Astrocyte of the hippocampus (primary cell): Measurements from ENCODE around the gene SEMA4G.

Experiments
- DNase-seq: peaks from one replicate; pipeline ENCODE4 v3.0.0; 2011; ENCODE audit warnings: low read depth, low spot score

SEMA4G gene

DNA sequence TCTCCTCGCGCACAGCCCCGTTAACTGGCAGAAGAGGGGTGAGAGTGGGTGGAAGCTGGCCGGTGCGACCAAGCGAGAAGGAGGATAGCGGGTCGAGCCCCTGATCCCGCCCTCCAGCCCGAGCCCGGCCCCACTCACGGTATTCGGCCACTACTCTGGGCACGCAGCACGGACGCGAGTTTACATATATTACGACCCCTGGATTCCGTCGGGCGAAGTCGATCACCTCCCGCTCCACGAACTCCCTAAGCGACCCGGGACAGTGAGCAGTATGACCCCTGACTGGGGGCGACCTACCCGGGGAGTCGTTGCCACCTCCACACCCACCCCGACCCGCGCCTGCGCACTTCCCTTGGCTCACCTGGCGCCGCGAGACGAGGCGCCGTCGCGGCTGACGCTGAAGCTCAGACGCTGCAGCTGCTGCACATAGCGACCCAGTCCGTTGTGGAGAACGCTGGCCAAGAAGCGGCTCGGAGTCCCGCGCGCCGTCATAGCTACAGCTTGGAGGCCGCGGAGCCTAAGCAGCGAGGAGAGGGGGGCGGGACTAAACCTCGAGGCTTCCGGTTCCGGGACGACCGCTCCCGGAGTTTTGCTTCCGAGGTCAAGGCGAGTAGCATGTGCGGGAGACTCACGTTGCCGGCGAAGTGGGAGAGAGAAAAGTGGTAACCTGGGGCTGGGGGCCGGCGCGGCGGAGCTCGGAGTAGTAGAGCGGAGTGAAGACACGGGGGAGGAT is 17.8 kb downstream of the SEMA4G start, which contains the start of the genes MRPL43 and TWNK:
MRPL43 (minus strand) TSS at position 546 of the 733 bp plus-strand sequence; CDS start at position 492, 54 bp downstream.
TWNK (plus strand) TSS at position 592 of the 733 bp plus-strand sequence. CDS start 668 bp downstream, outside the sequence.
- DNase-seq = peak; percentile 87

DNA sequence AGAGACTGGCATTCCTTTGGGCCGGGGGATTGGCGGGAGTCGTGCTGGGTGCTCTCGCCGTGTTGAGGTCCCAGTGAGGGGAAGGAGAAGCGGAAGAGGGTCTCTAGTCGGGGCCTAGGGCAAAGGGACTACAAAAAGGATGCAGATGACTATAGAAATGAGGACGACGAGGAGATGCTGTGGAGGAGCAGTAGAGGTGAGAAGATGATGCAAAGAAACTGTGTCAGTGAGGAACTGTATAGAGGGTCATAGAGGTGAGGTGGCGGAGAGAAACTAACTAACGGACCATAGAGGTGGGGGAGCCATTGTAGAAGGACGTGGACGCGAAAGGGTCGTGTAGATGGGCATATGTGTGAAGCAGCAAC is 18.4 kb downstream of the SEMA4G start:
- no peak for DNase-seq

DNA sequence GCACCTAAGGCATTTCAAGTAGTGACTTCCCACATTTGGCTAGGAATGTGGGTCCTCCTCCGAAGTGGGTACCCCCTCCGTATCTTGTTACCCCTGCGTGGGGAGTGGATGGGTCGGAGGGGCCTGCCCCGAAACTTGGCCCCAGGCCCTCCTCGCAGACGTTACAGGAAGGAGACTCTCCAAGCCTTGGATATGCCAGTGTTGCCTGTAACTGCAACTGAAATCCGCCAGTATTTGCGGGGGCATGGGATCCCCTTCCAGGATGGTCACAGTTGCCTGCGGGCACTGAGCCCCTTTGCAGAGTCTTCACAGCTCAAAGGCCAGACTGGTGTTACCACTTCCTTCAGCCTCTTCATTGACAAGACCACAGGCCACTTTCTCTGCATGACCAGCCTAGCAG is 18.9 kb downstream of the SEMA4G start:
- no peak for DNase-seq

DNA sequence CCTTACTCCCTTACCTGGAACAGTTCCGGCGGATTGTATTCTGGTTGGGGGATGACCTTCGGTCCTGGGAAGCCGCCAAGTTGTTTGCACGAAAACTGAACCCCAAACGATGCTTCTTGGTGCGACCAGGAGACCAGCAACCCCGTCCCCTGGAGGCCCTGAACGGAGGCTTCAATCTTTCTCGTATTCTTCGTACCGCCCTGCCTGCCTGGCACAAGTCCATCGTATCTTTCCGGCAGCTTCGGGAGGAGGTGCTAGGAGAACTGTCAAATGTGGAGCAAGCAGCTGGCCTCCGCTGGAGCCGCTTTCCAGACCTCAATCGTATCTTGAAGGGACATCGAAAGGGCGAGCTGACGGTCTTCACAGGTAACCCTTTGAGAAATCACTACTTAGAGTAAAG is 19.8 kb downstream of the SEMA4G start:
- DNase-seq = no peak

DNA sequence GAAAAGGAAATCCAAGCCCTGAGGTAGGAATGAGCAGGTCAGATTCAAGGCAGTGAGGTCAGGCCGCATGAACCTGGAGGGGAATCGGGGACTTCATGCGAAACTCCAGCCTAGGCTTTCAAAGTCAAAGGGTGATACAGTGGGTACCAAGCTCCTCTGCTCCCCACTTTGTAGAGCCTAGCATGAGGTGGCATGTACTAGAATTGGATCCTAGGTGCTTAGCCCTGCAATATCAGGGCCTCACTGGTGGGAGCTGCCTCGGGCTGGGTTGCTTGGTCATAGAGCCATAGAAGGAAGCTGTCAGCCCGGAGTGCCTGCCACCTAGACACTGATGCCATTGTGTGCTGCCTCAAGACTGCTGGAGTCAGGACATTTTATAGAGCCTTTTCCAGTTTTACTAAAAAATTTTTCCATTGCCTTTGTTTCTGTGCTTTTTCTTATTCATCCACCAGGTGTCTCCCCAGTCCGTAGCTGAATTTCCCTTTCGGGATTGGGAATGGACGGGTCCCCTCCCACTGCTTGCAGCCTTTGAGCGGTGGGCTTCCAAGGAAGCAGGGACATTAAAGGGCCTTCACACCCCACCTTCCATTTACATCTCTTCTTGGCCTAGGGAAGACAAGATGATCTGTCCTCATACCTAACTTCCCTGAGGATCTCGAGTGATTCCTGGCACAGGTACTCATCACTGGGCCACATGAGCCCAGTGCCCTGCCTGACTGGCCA is 24.8 kb downstream of the SEMA4G start:
- peak; percentile 63 for DNase-seq

DNA sequence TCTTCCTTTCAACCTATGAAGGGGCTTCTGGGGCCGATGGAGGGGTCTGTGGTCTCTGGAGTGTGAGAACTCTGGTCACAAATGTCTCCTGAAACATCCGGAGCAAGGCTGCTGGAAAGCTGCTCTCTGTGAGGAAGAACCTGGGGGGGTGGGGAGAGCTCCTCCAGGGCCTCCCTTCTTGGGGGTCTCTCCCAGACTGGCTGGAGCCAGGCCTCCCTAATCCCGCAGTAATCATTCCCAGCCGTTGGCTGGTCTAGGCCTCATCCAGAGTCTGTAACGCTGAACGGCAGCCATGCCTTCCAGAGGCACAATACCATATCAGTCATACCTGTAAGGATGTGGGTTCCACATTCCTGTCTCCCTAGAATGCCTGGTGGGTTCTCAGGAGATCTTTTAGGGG is 25.9 kb downstream of the SEMA4G start:
- DNase-seq = no peak

DNA sequence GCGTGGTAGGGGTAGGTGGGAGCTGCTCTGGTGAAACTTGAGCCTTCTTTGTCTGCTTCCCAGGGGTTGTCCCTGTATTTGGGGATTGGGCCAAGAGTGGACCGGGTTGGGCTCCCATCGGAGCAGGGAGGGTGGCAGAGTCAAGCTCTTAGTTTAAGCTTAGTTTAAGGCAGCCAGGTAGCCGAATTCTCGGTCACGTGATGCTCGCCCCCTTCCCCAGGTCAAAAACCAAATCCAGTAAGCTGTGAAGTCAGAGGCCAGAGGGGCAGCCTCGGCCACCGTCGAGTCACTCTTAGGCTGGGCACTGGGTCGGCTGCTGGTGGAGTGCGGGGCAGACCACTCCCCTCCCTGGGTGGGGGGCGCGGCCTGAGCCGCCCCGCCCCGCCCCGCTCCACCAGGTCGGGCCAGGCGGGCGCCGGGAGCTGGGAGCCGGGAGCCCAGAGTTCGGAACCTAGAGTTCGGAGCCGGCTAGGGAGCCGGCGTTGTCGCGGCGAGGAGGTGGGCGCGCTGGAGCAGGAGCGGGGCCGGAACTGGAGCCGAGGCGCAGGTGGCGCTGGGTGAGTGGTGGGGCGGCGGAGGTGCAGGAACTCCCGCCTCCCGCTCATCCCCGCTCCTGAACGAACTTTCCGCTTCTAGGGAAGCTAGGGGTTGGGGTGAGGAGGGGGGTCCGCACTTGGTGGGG is 27.5 kb downstream of the SEMA4G start:
- DNase-seq = peak; percentile 62

DNA sequence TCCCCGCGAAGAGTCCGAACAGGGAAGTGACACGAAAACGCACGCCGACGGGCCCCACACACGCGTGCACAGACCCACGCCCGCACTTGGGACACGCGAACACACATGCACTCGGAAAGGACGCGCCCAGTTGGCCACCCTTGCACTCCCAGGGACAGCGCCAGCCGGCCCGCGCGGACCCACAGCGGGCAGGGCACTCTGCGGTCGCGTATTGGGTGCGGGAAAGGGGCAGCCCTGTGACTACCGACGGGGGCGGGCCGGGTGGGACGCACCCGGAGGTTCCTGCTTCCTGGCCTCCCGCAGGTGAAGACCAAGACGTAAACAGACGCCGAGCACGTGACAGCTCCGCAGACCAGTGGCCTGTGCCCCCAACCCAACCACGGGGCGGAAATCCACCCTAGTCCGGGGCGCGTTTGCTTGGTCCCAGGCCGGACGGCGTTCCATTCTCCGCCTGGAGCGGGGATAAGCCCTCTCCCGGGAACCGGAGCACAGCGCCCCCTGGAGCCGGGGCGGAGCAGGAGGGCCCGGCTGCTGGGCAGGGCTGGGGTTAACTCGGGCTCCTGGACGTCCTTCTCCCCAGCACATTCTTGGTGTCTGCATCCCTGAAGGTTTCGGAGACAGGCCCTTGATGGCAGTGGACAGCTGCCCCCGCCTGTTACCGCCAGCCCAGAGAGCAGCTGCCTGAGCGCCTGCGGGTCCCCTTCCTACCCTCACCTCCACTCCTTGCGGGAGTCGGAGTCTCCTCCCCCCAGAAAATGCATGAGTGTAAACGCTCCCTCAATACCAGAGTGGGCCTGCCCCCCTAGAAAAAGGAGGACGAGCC is 28.3 kb downstream of the SEMA4G start:
- peak; percentile 91 for DNase-seq

DNA sequence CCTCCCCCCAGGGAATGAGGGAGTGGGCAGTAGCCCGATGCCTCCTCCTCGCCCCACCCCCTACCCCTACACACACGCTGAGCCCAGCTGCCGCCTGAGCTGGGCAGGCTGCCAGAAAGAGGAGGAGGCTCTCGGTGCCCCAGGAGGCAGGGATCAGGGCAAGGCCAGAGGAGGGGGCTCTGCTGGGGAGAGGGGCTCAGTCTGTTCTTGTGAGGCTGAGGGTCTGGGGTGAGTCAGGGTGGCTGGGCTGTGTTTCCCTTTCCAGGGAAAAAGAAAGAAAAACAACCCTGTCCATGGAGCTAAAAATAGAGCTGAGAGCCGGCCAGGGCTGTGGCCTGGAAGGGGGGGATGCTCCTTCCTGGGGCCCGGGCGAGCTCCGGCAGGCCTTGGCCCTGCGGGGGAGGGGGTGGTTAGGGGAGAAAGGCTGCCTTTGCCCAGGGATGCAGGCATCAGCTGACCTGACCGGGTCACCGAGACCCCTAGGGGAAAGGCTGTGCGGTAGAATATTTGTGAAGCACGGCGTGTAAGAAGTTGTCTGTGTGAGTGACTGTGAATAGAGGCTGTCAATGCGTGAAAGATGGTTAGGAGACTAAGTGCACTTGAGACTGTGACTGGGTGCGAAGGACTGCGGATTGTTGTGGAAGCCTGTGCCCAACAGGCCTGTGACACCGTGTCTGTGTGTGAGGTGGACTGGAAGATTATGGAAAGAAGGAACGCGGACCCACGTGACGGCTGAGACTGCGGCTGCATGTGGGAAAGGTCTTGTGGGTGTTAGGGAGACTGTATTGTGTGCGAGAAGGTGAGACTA is 29.1 kb downstream of the SEMA4G start:
- DNase-seq = peak; percentile 91

DNA sequence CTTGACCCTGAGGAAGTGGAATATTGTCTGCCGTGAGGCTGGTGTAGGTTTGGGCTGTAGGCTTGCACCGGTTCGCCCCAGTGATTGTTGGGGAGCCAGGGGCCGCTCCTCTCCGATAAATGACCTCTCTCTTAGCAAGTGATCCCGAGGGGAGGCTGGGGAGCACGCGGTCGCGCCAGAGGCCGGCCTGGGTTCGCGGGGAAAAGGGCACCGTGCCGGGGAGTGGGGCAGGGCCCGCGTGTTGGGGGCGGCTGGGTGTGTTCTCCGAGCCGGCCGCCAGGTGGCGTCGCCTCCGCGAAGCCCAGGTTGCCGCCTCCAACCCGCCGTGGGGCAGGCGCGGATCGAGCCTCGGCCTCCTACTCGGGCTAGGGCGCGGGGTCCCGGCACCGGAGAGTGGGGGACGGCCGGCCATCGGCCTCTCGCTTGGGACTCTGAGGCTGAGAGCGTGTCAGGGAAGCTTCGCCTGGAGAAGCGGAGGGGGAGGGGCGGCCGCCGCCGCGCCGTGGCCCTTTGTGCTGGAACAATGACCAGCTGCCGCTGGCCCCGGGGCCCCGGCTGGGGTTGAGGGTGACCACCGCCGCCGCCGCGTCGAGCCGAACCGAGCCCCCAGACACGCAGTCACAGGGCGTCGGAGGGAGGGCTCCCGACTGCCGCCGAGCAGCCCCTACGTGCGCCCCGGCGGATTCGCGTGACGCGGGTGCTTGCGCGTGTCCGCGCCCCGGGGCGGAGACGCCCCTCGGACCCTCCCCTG is 29.9 kb downstream of the SEMA4G start:
- DNase-seq = peak; percentile 91

DNA sequence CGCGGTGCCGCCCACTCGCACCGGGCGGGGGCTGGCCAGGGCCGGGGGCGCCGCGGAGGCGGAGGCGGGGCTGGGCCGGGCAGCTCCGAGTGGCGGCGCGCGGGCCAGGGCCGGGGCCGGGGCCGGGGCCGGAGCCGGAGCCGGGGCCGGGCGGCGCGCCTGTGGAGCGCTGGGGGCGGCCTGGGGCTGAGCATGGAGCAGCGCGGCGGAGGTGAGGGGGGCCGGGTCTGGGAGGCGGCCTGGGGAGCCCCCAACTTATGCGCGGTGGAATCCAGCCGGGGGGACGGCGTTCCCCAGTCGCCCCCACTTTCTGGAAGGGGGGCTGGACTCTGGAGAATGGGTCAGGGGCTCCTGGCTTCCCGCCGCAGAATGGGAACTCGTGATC is 30.4 kb downstream of the SEMA4G start, which contains the start of gene LZTS2:
LZTS2 (plus strand) TSS at position 67 of the 385 bp plus-strand sequence. CDS start 2,731 bp downstream, outside the sequence.
- DNase-seq = no peak

DNA sequence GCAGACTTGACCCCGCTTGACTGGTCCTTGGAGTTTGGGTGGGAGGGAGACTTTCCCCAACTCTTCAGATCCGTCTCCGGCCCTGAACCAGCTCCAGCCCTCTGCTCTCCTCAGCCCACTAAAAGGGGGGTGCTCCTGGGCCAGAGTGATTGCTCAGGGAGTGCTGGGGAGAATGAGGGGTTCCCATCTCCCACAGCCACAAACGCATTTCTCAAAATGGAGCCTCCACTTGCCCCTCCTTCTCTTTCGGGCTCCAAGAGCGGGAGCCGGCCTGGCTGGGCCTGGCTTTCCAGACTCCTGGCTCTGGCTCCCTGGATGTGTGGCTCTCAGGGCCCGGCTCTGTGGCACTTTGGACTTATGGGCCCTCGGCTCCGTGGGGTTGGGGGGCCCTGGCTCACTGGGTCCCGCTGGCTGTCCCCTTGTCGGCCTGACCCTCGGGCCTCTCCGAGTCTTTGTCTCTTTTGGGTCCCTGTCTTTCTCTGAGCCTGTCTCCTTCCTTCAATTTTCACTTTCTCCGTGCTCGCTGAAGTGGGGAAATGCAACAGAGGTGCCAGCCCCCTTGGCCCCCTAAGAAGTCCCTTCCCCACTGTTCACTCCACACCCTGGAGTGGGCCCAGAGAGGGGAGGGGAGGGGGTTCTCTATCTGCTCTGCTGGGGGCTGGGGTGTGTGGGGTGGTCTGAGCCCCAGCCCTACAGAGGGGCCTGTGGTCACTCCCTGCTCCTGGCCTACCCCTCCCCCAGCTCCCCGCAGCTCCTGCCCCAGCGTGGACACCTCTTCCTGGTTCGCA is 31.0 kb downstream of the SEMA4G start:
- peak; percentile 63 for DNase-seq

DNA sequence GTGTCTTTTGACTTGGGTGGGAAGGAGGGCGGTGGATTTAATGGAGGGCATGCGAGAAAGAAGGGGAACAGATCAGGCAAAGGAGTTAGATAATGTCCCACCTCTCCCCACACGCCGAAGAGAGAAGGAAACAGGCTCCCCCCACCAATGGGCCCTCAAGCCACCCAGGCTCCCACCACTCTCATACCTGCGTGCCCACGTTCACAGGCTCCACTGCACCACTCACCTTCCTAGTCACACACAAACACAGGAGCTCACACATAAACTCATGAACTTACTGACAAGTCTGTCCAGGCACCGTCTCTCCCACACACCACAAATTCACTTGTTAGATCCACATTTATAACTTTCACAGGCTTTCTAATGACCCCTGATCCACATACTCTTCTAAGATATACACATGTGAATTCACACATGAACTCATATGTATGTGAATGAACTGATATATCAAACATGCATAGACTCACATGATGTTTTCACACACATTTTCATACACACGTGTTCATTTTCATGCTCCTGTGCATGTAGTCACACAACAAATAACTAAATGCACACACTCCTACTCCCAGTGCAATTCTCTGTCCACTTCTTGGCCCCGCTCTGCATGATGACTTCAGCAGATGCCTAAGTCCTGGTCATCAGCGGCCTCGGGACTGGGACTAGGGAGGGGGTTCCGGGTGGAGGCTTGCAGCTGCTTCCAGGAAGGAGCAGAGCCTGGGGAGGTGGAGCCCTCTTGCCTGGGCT is 31.8 kb downstream of the SEMA4G start:
- DNase-seq = peak; percentile 89

DNA sequence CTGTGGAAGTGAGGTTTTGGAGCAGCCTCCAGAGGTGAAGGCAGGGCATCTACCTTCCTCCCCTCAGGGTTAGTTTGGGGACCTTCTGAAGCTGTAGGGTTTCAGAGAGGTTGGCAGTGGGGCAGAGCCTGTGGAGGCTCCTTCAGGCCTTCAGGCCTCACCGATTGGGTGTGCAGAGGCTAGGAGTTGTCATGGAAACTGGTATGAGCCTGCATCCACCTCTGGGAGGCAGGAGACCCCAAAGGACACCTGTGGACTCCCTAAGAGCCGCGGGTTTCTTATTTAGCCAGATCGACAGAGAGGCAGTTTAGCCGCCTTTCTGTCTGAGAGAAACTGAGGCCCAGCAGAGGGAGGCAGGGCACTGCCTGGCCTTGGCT is 32.3 kb downstream of the SEMA4G start:
- DNase-seq = no peak

DNA sequence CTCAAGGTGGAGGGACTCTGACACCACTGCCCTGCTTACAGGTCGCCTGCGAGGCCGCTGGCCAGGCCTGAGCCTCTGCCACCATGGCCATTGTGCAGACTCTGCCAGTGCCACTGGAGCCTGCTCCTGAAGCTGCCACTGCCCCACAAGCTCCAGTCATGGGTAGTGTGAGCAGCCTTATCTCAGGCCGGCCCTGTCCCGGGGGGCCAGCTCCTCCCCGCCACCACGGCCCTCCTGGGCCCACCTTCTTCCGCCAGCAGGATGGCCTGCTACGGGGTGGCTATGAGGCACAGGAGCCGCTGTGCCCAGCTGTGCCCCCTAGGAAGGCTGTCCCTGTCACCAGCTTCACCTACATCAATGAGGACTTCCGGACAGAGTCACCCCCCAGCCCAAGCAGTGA is 33.2 kb downstream of the SEMA4G start:
- no peak for DNase-seq

DNA sequence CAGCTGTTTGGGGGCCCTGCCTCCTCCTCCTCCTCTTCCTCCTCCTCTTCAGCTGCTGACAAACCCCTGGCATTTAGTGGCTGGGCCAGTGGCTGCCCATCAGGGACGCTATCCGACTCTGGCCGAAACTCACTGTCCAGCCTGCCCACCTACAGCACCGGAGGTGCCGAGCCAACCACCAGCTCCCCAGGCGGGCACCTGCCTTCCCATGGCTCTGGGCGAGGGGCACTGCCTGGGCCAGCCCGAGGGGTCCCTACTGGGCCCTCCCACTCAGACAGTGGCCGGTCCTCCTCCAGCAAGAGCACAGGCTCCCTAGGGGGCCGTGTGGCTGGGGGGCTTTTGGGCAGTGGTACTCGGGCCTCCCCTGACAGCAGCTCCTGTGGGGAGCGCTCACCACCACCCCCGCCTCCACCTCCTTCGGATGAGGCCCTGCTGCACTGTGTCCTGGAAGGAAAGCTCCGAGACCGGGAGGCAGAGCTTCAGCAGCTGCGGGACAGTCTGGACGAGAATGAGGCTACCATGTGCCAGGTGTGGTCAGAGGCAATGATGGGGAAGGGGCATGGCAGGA is 34.4 kb downstream of the SEMA4G start:
- no peak for DNase-seq

DNA sequence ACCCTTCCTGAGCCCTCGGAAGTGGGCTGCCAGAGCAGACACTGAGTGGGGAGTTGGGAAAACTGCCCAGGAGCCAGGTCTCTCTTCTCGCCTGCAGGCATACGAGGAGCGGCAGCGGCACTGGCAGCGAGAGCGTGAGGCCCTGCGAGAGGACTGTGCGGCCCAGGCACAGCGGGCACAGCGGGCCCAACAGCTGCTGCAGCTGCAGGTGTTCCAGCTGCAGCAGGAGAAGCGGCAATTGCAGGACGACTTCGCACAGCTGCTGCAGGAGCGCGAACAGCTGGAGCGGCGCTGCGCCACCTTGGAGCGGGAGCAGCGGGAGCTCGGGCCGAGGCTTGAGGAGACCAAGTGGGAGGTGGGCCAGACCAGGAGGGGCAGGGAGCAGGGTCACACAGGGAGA is 36.1 kb downstream of the SEMA4G start:
- DNase-seq = no peak
